ENCODE data around the gene CACNA1H. TPM values are rescaled to one million over a fixed set of nuclear protein-coding genes. Genes with fewer than 3 reads are reported as not detected.
A peak's percentile ranks its signal among the peaks of the same experiment; 100 is the strongest.

Gene CACNA1H
- total RNA-seq, 2 experiments from 2014 or later: 0.27 to 0.34 TPM

DNA sequence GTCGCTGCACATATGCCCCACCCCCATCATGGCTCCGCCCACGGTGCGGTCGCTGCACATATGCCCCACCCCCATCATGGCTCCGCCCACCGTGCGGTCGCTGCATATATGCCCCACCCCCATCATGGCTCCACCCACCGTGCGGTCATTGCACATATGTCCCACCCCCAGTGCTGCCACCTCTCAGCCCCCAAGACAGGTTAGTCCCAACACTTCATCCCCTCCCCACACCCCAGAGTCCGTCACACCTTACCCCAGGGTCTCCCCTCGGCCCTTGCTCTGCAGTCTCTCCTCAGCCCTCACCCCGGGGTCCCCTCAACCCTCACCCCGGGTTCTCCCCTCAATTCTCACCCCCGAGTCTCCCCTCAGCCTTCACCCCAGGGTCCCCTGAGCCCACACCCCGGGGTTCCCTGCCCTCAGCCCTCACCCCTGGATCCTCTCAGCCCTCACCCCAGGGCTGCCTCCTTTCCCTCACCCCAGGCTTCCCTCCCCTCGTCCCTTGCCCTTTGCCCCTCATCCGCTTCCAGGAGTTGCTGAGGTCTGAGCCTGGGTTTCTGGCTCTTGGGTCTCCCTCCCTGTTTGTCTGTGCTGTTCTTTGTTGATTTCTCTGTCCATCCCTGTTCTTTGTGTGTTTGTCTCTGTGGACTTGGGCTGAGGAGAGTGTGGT, 46.6 kb downstream of the CACNA1H start:
- Mint-ChIP-seq H3K4me1 (ENCODE audit: low read depth) (no peaks in the 10 kb centered on the region), H3K27me3 (no peaks in the 10 kb centered on the region), H3K36me3 (ENCODE audit: low read depth) (no peaks in the 10 kb centered on the region), H3K4me3 (no peak overlapping the region), H3K9me3 (no peaks in the 10 kb centered on the region), H3K27ac (no peak overlapping the region)
- DNase-seq: peak; percentile 21
- ChIA-PET POLR2A (no interaction called here), CTCF (no interaction called here)
- intact Hi-C loops (cut with micrococcal nuclease): no loop called here
- TF ChIP-seq, protein P1, sequence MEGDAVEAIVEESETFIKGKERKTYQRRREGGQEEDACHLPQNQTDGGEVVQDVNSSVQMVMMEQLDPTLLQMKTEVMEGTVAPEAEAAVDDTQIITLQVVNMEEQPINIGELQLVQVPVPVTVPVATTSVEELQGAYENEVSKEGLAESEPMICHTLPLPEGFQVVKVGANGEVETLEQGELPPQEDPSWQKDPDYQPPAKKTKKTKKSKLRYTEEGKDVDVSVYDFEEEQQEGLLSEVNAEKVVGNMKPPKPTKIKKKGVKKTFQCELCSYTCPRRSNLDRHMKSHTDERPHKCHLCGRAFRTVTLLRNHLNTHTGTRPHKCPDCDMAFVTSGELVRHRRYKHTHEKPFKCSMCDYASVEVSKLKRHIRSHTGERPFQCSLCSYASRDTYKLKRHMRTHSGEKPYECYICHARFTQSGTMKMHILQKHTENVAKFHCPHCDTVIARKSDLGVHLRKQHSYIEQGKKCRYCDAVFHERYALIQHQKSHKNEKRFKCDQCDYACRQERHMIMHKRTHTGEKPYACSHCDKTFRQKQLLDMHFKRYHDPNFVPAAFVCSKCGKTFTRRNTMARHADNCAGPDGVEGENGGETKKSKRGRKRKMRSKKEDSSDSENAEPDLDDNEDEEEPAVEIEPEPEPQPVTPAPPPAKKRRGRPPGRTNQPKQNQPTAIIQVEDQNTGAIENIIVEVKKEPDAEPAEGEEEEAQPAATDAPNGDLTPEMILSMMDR (IDR thresholded peaks at IDR 0.05): no peak
- peak; percentile 41 for ATAC-seq

DNA sequence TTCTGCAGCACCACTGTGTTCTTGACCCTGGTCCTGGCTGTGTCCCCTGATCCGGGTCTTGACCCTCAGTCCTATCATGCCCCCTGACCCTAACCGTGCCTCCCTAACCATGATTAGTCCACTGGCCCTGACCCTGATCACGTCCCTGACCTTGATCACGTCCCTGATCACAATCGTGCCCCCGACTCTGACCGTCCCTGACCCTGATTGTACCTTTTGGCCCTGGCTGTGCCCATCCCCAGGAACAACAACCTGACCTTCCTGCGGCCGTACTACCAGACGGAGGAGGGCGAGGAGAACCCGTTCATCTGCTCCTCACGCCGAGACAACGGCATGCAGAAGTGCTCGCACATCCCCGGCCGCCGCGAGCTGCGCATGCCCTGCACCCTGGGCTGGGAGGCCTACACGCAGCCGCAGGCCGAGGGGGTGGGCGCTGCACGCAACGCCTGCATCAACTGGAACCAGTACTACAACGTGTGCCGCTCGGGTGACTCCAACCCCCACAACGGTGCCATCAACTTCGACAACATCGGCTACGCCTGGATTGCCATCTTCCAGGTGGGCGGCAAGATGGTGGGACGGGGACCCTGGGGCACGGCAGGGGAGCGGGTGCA, 47.2 kb downstream of the CACNA1H start:
- intact Hi-C loops (cut with micrococcal nuclease): no loop called here
- ChIA-PET POLR2A (no interaction called here), CTCF (no interaction called here)
- Mint-ChIP-seq H3K27me3 (no peaks in the 10 kb centered on the region), H3K36me3 (ENCODE audit: low read depth) (no peaks in the 10 kb centered on the region), H3K4me1 (ENCODE audit: low read depth) (no peaks in the 10 kb centered on the region), H3K9me3 (no peaks in the 10 kb centered on the region), H3K4me3 (no peak overlapping the region), H3K27ac (no peak overlapping the region)
- DNase-seq (no peak), ATAC-seq (no peak)
- TF ChIP-seq, protein P1 (IDR thresholded peaks at IDR 0.05): no peak

DNA sequence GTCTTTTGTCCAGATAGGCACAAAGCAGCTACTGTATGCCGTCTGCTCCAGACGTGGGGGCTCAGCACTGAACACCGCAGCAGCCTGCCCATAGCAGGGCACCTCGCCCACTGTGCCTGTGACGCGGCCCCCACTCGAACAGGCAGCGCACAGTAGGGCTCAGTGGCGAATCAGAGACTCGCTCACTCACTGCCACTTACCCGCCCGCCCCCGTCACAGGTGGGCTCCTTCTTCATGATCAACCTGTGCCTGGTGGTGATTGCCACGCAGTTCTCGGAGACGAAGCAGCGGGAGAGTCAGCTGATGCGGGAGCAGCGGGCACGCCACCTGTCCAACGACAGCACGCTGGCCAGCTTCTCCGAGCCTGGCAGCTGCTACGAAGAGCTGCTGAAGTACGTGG, 48.5 kb downstream of the CACNA1H start:
- ATAC-seq (no peak), DNase-seq (no peak)
- intact Hi-C loops (cut with micrococcal nuclease): no loop called here
- ChIA-PET POLR2A (no interaction called here), CTCF (no interaction called here)
- H3K27me3 Mint-ChIP-seq: no peaks in the 10 kb centered on the region
- H3K4me3 Mint-ChIP-seq: no peak overlapping the region
- H3K4me1 Mint-ChIP-seq (ENCODE audit: low read depth): no peaks in the 10 kb centered on the region
- H3K36me3 Mint-ChIP-seq (ENCODE audit: low read depth): no peaks in the 10 kb centered on the region
- TF ChIP-seq, protein P1 (IDR thresholded peaks at IDR 0.05): no peak
- no peak overlapping the region for H3K27ac Mint-ChIP-seq
- no peaks in the 10 kb centered on the region for H3K9me3 Mint-ChIP-seq

DNA sequence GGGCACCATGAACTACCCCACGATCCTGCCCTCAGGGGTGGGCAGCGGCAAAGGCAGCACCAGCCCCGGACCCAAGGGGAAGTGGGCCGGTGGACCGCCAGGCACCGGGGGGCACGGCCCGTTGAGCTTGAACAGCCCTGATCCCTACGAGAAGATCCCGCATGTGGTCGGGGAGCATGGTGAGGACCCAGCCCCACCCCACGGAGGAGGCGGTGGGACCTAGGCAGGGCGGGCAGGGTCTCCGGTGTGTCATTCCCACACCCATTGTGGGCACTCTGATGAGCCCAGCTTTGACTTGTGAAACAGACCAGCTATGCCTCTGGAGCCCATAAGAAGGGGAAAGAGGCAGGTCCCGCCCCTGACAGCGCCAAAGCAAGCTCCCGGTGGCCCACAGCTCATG, 49.4 kb downstream of the CACNA1H start:
- Mint-ChIP-seq H3K4me1 (ENCODE audit: low read depth) (no peaks in the 10 kb centered on the region), H3K27ac (no peak overlapping the region), H3K4me3 (no peak overlapping the region), H3K27me3 (no peaks in the 10 kb centered on the region), H3K9me3 (no peaks in the 10 kb centered on the region), H3K36me3 (ENCODE audit: low read depth) (no peaks in the 10 kb centered on the region)
- TF ChIP-seq, protein P1 (IDR thresholded peaks at IDR 0.05): no peak
- DNase-seq (no peak), ATAC-seq (no peak)
- ChIA-PET CTCF (no interaction called here), POLR2A (no interaction called here)
- intact Hi-C loops (cut with micrococcal nuclease): no loop called here

DNA sequence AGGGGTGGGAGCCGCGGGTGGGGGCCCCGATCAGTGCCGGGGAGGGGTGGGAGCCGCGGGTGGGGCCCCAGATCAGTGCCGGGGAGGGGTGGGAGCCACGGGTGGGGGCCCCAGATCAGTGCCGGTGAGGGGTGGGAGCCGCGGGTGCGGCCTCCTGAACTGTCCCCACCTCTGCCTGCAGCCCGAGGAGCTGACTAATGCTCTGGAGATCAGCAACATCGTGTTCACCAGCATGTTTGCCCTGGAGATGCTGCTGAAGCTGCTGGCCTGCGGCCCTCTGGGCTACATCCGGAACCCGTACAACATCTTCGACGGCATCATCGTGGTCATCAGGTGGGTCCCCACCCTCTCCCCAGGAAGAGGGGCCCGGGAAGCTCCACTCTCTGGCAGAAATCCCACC, 52.0 kb downstream of the CACNA1H start:
- intact Hi-C loops (cut with micrococcal nuclease): no loop called here
- Mint-ChIP-seq H3K27me3 (no peaks in the 10 kb centered on the region), H3K4me1 (ENCODE audit: low read depth) (peaks cover 4% of the 10 kb centered on the region), H3K9me3 (no peaks in the 10 kb centered on the region), H3K4me3 (no peak overlapping the region), H3K27ac (no peak overlapping the region), H3K36me3 (ENCODE audit: low read depth) (no peaks in the 10 kb centered on the region)
- POLR2A ChIA-PET: no interaction called here
- CTCF ChIA-PET: no interaction called here
- TF ChIP-seq, protein P1 (IDR thresholded peaks at IDR 0.05): no peak
- no peak for DNase-seq
- no peak for ATAC-seq

Data from activated CD8-positive, alpha-beta T cell treated with anti-CD3 and anti-CD28 coated beads for 36 hours (primary cell).